Peyer's patch (tissue), 4 donors: ENCODE measurements around the gene ST6GALNAC1. TPM values are rescaled to one million over a fixed set of nuclear protein-coding genes. Genes with fewer than 3 reads are reported as not detected.

Experiments used
- DNase-seq, 3 donors: peaks; one replicate each; pipeline ENCODE4 v3.0.0-alpha.2; 2017 to 2019
- H3K27ac ChIP-seq, 4 donors: fragments of 200-600 bp; sonication (generic); one replicate each; pipeline ENCODE4 v1.5.1; 2016 to 2019
- H3K27me3 ChIP-seq, 2 donors: fragments of 200-600 bp; sonication (generic); one replicate each; pipeline ENCODE4 v1.5.1; 2019
- H3K36me3 ChIP-seq, 3 donors: fragments of 200-600 bp; sonication (generic); one replicate each; pipeline ENCODE4 v1.5.1; 2016 to 2019
- H3K4me1 ChIP-seq, 4 donors: fragments of 200-600 bp; sonication (generic); one replicate each; pipeline ENCODE4 v1.5.1; 2016 to 2019
- H3K4me3 ChIP-seq, 4 donors: fragments of 200-600 bp; sonication (generic); 1 replicate in 3 of 4; 2 replicates in 1 of 4; pipeline ENCODE4 v1.5.1; 2016 to 2019; ENCODE audit warnings: mild to moderate bottlenecking in 1 of 4
- H3K9me3 ChIP-seq, 4 donors: fragments of 200-600 bp; sonication (generic); one replicate each; pipeline ENCODE4 v1.5.1; 2016 to 2019; ENCODE audit warnings: mild to moderate bottlenecking in 1 of 4
- POLR2A ChIP-seq, 2 donors: fragments of 450-650 bp; IDR thresholded peaks; one replicate each; pipeline ENCODE4 v1.5.1; 2017; ENCODE audit warnings: antibody characterized with exemption in 2 of 2, mild to moderate bottlenecking in 2 of 2, moderate library complexity in 2 of 2
- total RNA-seq, 4 donors: library from RNA; depleted of rRNA; stranded (reverse); fragments of >200 nt; gene quantifications; one replicate each; pipeline ENCODE4 v1.1.0, GENCODE V29; 2016
- TF ChIP-seq, protein P1 (sequence below), 6 experiments: fragments of 450-650 bp in 4 of 6; fragments of 200-600 bp in 2 of 6; sonication (generic) in 1 of 6; IDR thresholded peaks; one replicate each; pipeline ENCODE4 v1.5.1; 2017 to 2019; ENCODE audit warnings: antibody characterized with exemption in 6 of 6, mild to moderate bottlenecking in 3 of 6, moderate library complexity in 1 of 6

ST6GALNAC1 gene
- total RNA-seq, 4 donors from 2014 or later, result 91.6 to 135 (median 102) TPM

GRCh38 chr17:76687298-76688164 lies 44.0 kb upstream of the ST6GALNAC1 start:
- Histone ChIP-seq H3K36me3 (no peaks in the 10 kb centered on the region), H3K9me3 (no peaks in the 10 kb centered on the region), H3K27me3 (no peaks in the 10 kb centered on the region), H3K4me3 (no peak overlapping the region), H3K27ac (peak overlapping the region; percentile 62 to 87 (median 70)), H3K4me1 (peaks cover 0 to 17% (median 0%) of the 10 kb centered on the region in 4 donors)
- DNase-seq, result no peak
- TF ChIP-seq, protein P1, sequence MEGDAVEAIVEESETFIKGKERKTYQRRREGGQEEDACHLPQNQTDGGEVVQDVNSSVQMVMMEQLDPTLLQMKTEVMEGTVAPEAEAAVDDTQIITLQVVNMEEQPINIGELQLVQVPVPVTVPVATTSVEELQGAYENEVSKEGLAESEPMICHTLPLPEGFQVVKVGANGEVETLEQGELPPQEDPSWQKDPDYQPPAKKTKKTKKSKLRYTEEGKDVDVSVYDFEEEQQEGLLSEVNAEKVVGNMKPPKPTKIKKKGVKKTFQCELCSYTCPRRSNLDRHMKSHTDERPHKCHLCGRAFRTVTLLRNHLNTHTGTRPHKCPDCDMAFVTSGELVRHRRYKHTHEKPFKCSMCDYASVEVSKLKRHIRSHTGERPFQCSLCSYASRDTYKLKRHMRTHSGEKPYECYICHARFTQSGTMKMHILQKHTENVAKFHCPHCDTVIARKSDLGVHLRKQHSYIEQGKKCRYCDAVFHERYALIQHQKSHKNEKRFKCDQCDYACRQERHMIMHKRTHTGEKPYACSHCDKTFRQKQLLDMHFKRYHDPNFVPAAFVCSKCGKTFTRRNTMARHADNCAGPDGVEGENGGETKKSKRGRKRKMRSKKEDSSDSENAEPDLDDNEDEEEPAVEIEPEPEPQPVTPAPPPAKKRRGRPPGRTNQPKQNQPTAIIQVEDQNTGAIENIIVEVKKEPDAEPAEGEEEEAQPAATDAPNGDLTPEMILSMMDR (IDR thresholded peaks at IDR 0.05), result no peak
- TF ChIP-seq POLR2A (IDR thresholded peaks at IDR 0.05), result no peak

DNA sequence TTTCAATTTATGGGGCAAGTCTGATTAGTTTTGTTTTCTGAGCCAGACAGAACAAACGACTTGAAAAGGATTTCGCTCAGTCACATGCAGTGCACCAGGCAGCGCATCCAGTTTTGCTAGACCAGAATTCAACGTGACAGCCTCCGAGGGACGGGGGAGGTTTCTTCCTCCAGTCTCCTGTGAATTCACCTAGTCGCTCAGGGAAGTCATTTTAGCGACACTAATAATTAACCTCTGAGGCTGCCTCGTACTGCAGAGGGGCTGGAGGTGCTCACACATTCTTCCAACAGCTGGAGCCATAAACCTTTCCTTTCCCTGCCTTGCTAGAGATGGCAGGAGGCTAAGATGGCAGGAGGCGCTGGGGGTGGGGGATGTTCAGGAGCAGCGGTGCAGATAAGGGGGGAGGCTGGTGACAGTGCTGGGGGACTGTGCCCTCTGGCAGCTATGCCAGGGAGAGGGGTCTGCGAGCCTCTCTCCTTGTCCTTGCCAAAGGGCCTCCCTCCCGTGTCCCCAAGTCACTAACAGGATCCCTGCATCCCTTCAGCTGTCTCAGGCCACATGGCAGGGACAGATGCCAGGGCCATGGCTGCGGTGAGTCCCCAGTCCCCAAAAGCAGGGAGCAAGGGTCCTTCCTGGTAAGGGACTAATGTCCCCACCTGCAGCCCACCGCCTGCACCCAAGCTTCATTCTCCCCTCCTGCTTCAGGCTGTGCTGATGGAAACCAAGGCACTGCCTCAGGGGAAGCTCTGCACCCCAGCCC lies 43.2 kb upstream of the ST6GALNAC1 start:
- Histone ChIP-seq H3K27ac (peak overlapping the region in 3 of 4 donors; percentile 7 to 87 (median 62)), H3K9me3 (no peaks in the 10 kb centered on the region), H3K4me3 (no peak overlapping the region), H3K27me3 (no peaks in the 10 kb centered on the region), H3K4me1 (peaks cover 0 to 24% (median 0%) of the 10 kb centered on the region in 4 donors), H3K36me3 (no peaks in the 10 kb centered on the region)
- no peak for DNase-seq
- TF ChIP-seq, protein P1 (IDR thresholded peaks at IDR 0.05), result no peak
- TF ChIP-seq POLR2A (IDR thresholded peaks at IDR 0.05), result no peak

GRCh38 chr17:76685846-76686245 lies 42.3 kb upstream of the ST6GALNAC1 start:
- no peak for DNase-seq
- Histone ChIP-seq H3K36me3 (no peaks in the 10 kb centered on the region), H3K4me1 (peaks cover 0 to 27% (median 0%) of the 10 kb centered on the region in 4 donors), H3K4me3 (no peak overlapping the region), H3K9me3 (no peaks in the 10 kb centered on the region), H3K27me3 (no peaks in the 10 kb centered on the region), H3K27ac (peak overlapping the region in 1 of 4 donors; percentile 7)
- TF ChIP-seq, protein P1 (IDR thresholded peaks at IDR 0.05), result no peak
- no peak for TF ChIP-seq POLR2A (IDR thresholded peaks at IDR 0.05)

- no peaks in the 10 kb centered on the region for H3K9me3 ChIP-seq
These were observed 41.8 kb upstream of the ST6GALNAC1 start for GRCh38 chr17:76685366-76685765.

GRCh38 chr17:76684756-76685155 lies 41.2 kb upstream of the ST6GALNAC1 start:
- no peak overlapping the region for H3K4me3 ChIP-seq
- no peaks in the 10 kb centered on the region for H3K36me3 ChIP-seq
- TF ChIP-seq, protein P1 (IDR thresholded peaks at IDR 0.05), result no peak
- TF ChIP-seq POLR2A (IDR thresholded peaks at IDR 0.05), result no peak
- H3K9me3 ChIP-seq, result no peaks in the 10 kb centered on the region
- no peak for DNase-seq
- H3K27ac ChIP-seq, result no peak overlapping the region
- no peaks in the 10 kb centered on the region for H3K27me3 ChIP-seq
- H3K4me1 ChIP-seq, result peaks cover 0 to 27% (median 0%) of the 10 kb centered on the region in 4 donors

More at GRCh38 chr17:76685366-76685765, 41.8 kb upstream of the ST6GALNAC1 start:
- TF ChIP-seq, protein P1 (IDR thresholded peaks at IDR 0.05), result no peak
- TF ChIP-seq POLR2A (IDR thresholded peaks at IDR 0.05), result no peak
- no peaks in the 10 kb centered on the region for H3K27me3 ChIP-seq
- peaks cover 0 to 27% (median 0%) of the 10 kb centered on the region in 4 donors for H3K4me1 ChIP-seq
- H3K4me3 ChIP-seq, result no peak overlapping the region
- H3K36me3 ChIP-seq, result no peaks in the 10 kb centered on the region
- no peak for DNase-seq
- peak overlapping the region in 1 of 4 donors; percentile 7 for H3K27ac ChIP-seq
